Measurements from ENCODE around the gene RMRP.

RMRP gene

GRCh38 chr9:35658137-35658967 is 533 bp upstream of the RMRP start, which contains the start of gene CCDC107:
Gene CCDC107 (plus strand): TSS chr9:35658292. CDS start chr9:35658380, 88 bp downstream.
- H3K4me2 ChIP-seq (ENCODE audit: low read length) = peak within 1 kb of the TSS; percentile 91
- no peaks in the 10 kb centered on the region for H3K27me3 ChIP-seq (ENCODE audit: insufficient read depth, low read length)
- TF ChIP-seq, protein P1, sequence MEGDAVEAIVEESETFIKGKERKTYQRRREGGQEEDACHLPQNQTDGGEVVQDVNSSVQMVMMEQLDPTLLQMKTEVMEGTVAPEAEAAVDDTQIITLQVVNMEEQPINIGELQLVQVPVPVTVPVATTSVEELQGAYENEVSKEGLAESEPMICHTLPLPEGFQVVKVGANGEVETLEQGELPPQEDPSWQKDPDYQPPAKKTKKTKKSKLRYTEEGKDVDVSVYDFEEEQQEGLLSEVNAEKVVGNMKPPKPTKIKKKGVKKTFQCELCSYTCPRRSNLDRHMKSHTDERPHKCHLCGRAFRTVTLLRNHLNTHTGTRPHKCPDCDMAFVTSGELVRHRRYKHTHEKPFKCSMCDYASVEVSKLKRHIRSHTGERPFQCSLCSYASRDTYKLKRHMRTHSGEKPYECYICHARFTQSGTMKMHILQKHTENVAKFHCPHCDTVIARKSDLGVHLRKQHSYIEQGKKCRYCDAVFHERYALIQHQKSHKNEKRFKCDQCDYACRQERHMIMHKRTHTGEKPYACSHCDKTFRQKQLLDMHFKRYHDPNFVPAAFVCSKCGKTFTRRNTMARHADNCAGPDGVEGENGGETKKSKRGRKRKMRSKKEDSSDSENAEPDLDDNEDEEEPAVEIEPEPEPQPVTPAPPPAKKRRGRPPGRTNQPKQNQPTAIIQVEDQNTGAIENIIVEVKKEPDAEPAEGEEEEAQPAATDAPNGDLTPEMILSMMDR (IDR thresholded peaks at IDR 0.05; ENCODE audit: low read length) = peak; percentile 77
- TF ChIP-seq EZH2 (IDR thresholded peaks at IDR 0.05; ENCODE audit: borderline replicate concordance, low read length) = no peak

DNA sequence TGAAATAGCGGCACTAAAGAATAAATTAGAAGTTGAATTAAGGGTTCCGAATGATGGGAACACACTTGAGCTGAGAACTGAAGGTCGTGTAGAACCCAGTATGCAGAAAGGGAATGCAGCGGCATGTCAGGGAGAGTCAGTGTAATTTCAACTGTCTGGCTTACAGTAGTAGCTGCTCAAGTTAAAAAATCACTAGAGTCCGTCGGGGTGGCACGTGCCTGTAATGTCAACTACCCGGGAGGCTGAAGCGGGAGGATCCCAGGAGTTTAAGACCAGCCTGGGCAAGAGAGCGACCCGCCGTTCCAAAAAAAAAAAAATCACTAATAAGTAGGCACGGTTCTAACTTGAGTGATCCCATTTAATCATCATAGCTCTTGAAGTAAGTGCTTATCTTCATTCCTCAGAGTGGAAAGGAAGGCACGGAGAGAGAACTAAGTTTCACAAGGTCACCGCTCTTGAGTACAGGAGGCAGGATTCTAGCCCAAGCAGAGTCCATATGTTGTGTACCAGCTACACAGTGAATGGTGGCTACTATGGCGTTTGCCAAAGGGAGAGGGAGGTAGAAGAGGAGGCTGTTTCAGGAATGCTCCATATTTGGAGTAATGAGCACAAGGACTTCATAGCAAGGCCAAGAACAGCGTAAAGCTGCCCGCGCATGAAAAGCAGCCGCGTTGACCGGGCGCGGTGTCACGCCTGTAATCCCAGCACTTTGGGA is 831 bp downstream of the RMRP start:
- Histone ChIP-seq H3K27me3 (ENCODE audit: insufficient read depth, low read length) (no peaks in the 10 kb centered on the region), H3K4me1 (ENCODE audit: insufficient read depth, low read length, severe bottlenecking) (peaks cover 48% of the 10 kb centered on the region), H3K79me2 (ENCODE audit: insufficient read depth, low read length) (no peaks in the 10 kb centered on the region), H3K36me3 (ENCODE audit: insufficient read depth, low read length) (peaks cover 19% of the 10 kb centered on the region; the same call in 1 of the 2 replicates), H4K20me1 (ENCODE audit: insufficient read depth, low read length) (no peaks in the 10 kb centered on the region), H3K4me3 (ENCODE audit: low read depth, low read length, poor library complexity, severe bottlenecking) (peak overlapping the region; percentile 90), H3K9me2 (ENCODE audit: low read depth, low read length) (no peaks in the 10 kb centered on the region), H3K9me3 (ENCODE audit: low read length) (no peaks in the 10 kb centered on the region), H3K9ac (ENCODE audit: low read length) (peak overlapping the region; percentile 31; the same call in 1 of the 2 replicates), H3F3A (ENCODE audit: insufficient read depth, low read length) (no peaks in the 10 kb centered on the region), H2AFZ (ENCODE audit: low read length) (no peak overlapping the region), H3K4me2 (ENCODE audit: low read length) (peak overlapping the region; percentile 91), H3K27ac (ENCODE audit: low read depth, low read length, poor library complexity, severe bottlenecking) (peak overlapping the region; percentile 76)
- TF ChIP-seq EZH2 (IDR thresholded peaks at IDR 0.05; ENCODE audit: borderline replicate concordance, low read length) = no peak
- TF ChIP-seq, protein P1 (IDR thresholded peaks at IDR 0.05; ENCODE audit: low read length) = no peak

More at GRCh38 chr9:35658137-35658967, 533 bp upstream of the RMRP start, which contains the start of gene CCDC107:
- peak within 1 kb of the TSS; percentile 90 for H3K4me3 ChIP-seq (ENCODE audit: low read depth, low read length, poor library complexity, severe bottlenecking)
- no peaks in the 10 kb centered on the region for H3K9me3 ChIP-seq (ENCODE audit: low read length)
- peaks cover 57% of the 10 kb centered on the region for H3K4me1 ChIP-seq (ENCODE audit: insufficient read depth, low read length, severe bottlenecking)
- no peak within 1 kb of the TSS for H2AFZ ChIP-seq (ENCODE audit: low read length)
- H4K20me1 ChIP-seq (ENCODE audit: insufficient read depth, low read length) = no peaks in the 10 kb centered on the region
- no peaks in the 10 kb centered on the region for H3F3A ChIP-seq (ENCODE audit: insufficient read depth, low read length)
- H3K36me3 ChIP-seq (ENCODE audit: insufficient read depth, low read length) = peaks cover 33% of the 10 kb centered on the region; the same call in 1 of the 2 replicates
- peak within 1 kb of the TSS; percentile 76 for H3K27ac ChIP-seq (ENCODE audit: low read depth, low read length, poor library complexity, severe bottlenecking)
- H3K9ac ChIP-seq (ENCODE audit: low read length) = peak within 1 kb of the TSS; percentile 97
- H3K79me2 ChIP-seq (ENCODE audit: insufficient read depth, low read length) = no peaks in the 10 kb centered on the region
- no peaks in the 10 kb centered on the region for H3K9me2 ChIP-seq (ENCODE audit: low read depth, low read length)

- Histone ChIP-seq H3F3A (ENCODE audit: insufficient read depth, low read length) (no peaks in the 10 kb centered on the region; the same call in 1 of the 2 replicates), H2AFZ (ENCODE audit: low read length) (no peak overlapping the region), H4K20me1 (ENCODE audit: insufficient read depth, low read length) (no peaks in the 10 kb centered on the region), H3K4me2 (ENCODE audit: low read length) (no peak overlapping the region), H3K36me3 (ENCODE audit: insufficient read depth, low read length) (peaks cover 14% of the 10 kb centered on the region; the same call in 1 of the 2 replicates), H3K79me2 (ENCODE audit: insufficient read depth, low read length) (no peaks in the 10 kb centered on the region), H3K4me3 (ENCODE audit: low read depth, low read length, poor library complexity, severe bottlenecking) (no peak overlapping the region), H3K9me2 (ENCODE audit: low read depth, low read length) (no peaks in the 10 kb centered on the region), H3K27ac (ENCODE audit: low read depth, low read length, poor library complexity, severe bottlenecking) (no peak overlapping the region), H3K27me3 (ENCODE audit: insufficient read depth, low read length) (no peaks in the 10 kb centered on the region), H3K9me3 (ENCODE audit: low read length) (no peaks in the 10 kb centered on the region), H3K9ac (ENCODE audit: low read length) (no peak overlapping the region), H3K4me1 (ENCODE audit: insufficient read depth, low read length, severe bottlenecking) (peaks cover 49% of the 10 kb centered on the region)
- TF ChIP-seq, protein P1 (IDR thresholded peaks at IDR 0.05; ENCODE audit: low read length) = no peak
- TF ChIP-seq EZH2 (IDR thresholded peaks at IDR 0.05; ENCODE audit: borderline replicate concordance, low read length) = no peak
These were observed 1.5 kb downstream of the RMRP start for GRCh38 chr9:35656348-35656747.

All from OCI-LY1 (cell line).